Measurements from ENCODE around the gene NIPAL1. TPM values are rescaled to one million over a fixed set of nuclear protein-coding genes. Genes with fewer than 3 reads are reported as not detected.

Gene NIPAL1
- total RNA-seq, 2 donors from 2014 or later, result 1.6 to 1.7 TPM

- Mint-ChIP-seq H3K27me3 (ENCODE audit: low read depth) (peaks cover 43% of the 10 kb centered on the region), H3K9me3 (no peaks in the 10 kb centered on the region), H3K4me3 (peak overlapping the region; percentile 50 to 83), H3K36me3 (ENCODE audit: insufficient read depth in 2 of 2) (no peaks in the 10 kb centered on the region), H3K4me1 (ENCODE audit: low read depth) (peaks cover 65% of the 10 kb centered on the region), H3K27ac (peak overlapping the region; percentile 58)
- DNase-seq (peak; percentile 81 to 82), ATAC-seq (replicated peaks in 1 of 2) (peak; percentile 91 to 94)
These were observed 30.9 kb downstream of the NIPAL1 start for GRCh38 chr4:48047421-48047844.

DNA sequence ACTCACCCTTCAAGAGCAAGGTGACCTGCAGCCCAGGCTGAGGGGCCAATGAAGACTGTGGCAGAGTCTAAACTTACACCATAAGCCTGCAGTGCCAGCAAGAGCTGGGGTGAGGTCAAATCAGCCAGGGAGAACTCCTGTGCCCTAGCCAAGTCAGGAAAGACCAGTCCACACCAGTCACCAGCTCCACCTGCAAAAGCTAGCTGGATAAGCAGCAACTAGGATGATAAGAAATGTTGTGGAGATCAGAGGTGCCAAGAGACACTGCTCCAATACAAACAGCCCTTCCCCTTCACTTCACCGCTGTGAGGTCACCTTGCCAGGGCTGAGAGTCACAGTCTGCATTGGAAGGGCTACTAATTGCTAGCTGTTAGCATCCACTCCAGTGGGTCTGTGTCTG, 31.3 kb downstream of the NIPAL1 start:
- Mint-ChIP-seq H3K4me3 (no peak overlapping the region), H3K36me3 (ENCODE audit: insufficient read depth in 2 of 2) (no peaks in the 10 kb centered on the region), H3K27me3 (ENCODE audit: low read depth) (peaks cover 38% of the 10 kb centered on the region), H3K4me1 (ENCODE audit: low read depth) (peaks cover 60% of the 10 kb centered on the region), H3K27ac (no peak overlapping the region), H3K9me3 (no peaks in the 10 kb centered on the region)
- ATAC-seq (replicated peaks in 1 of 2), result peak in 1 of 2 donors; percentile 30
- DNase-seq, result no peak

DNA sequence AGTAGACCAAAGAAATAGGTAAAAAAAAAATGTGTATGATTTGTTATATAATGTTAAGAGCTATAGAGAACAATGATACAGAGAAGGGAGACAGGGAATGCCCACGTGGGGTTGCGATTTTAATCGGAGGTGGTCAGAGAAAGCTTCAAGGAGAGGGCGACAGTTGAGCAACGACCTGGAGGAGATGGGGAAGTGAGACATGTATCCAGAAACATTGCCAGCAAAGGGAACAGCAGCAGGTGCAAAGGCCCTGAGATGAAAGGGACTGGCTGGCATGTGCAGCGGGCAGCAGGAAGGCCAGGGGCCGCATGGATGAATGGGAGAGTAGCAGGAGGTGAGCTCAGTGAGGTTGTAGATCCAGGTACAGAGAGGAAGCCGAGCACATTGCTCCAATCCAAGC, 32.9 kb downstream of the NIPAL1 start:
- peaks cover 31% of the 10 kb centered on the region for H3K27me3 Mint-ChIP-seq (ENCODE audit: low read depth)
- no peaks in the 10 kb centered on the region for H3K36me3 Mint-ChIP-seq (ENCODE audit: insufficient read depth in 2 of 2)
- H3K4me1 Mint-ChIP-seq (ENCODE audit: low read depth), result peaks cover 45% of the 10 kb centered on the region
- DNase-seq, result no peak
- H3K4me3 Mint-ChIP-seq, result no peak overlapping the region
- H3K9me3 Mint-ChIP-seq, result no peaks in the 10 kb centered on the region
- no peak for ATAC-seq (replicated peaks in 1 of 2)
- H3K27ac Mint-ChIP-seq, result no peak overlapping the region

DNA sequence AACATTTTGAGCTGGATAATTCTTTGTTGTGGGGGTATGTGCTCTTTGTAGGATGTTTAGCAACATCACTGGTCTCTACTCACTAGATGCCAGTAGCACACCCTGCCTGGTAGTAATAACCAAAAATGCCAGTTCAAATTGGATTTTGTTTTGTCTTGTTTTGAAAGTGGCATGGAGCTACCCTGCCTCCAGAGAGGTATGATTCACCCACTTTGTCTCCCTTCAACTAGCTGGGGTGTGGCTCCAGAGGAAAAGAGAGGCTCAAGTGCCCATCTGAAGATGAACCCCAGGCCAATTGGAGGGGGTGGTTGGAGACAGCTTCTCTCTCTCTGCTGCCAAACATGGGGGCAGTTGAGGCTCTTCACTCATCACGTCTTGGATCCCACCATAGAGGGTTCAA, 34.5 kb downstream of the NIPAL1 start:
- Mint-ChIP-seq H3K9me3 (no peaks in the 10 kb centered on the region), H3K36me3 (ENCODE audit: insufficient read depth in 2 of 2) (no peaks in the 10 kb centered on the region), H3K27ac (no peak overlapping the region), H3K27me3 (ENCODE audit: low read depth) (peaks cover 27% of the 10 kb centered on the region), H3K4me3 (no peak overlapping the region), H3K4me1 (ENCODE audit: low read depth) (peaks cover 29% of the 10 kb centered on the region)
- DNase-seq (no peak), ATAC-seq (replicated peaks in 1 of 2) (no peak)

DNA sequence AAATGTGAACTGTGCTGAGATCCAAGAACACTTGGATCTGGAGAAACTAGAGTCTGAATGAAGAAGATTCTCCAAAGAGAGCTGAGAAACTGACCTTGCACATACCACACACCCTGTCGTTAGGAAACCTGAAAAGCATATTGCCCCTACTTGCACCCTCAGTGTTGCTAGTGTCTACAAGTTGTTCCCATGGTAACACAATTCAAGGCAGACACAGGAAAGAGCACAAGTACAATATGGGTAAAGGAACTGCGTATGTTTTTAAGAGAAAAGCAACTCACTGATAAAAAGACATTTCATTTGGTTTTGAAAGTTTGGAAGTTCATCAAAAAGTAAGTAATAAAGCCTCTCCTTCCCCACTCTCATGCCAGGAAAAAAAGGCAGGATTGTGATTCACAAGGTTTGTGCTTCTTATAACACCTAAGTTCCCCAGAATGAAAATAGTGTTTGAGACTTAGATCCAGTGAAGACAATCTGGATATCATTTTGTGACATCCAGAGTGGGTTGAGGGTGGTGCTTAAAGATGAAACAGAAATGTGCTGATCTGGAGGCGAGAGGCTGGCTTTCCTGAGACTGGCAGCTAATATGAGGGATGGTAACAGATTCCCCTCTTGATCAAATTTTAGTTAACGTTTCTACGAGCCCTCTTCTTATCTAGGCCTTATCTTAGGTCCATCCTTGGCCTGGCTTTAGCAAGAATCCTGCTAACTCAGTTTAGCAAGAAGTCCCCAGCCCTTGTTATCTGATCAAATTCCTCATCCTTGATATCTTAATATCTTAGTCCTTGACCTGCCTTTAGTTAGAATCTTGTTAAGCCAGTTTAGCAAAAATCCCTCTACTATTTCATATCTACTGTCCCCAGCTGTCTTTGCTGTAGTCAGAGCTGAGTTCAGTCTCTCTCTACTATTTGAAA, 42.3 kb downstream of the NIPAL1 start:
- H3K4me3 Mint-ChIP-seq, result no peak overlapping the region
- DNase-seq (no peak), ATAC-seq (replicated peaks in 1 of 2) (no peak)
- no peak overlapping the region for H3K27ac Mint-ChIP-seq
- peaks cover 2% of the 10 kb centered on the region for H3K4me1 Mint-ChIP-seq (ENCODE audit: low read depth)
- peaks cover 12 to 16% of the 10 kb centered on the region in 2 donors for H3K9me3 Mint-ChIP-seq
- peaks cover 16 to 17% of the 10 kb centered on the region in 2 donors for H3K36me3 Mint-ChIP-seq (ENCODE audit: insufficient read depth in 2 of 2)
- no peaks in the 10 kb centered on the region for H3K27me3 Mint-ChIP-seq (ENCODE audit: low read depth)

- peaks cover 46% of the 10 kb centered on the region for H3K4me1 Mint-ChIP-seq (ENCODE audit: low read depth)
- H3K27me3 Mint-ChIP-seq (ENCODE audit: low read depth), result no peaks in the 10 kb centered on the region
- peak overlapping the region; percentile 2 for H3K27ac Mint-ChIP-seq
- peaks cover 9 to 16% of the 10 kb centered on the region in 2 donors for H3K9me3 Mint-ChIP-seq
- H3K4me3 Mint-ChIP-seq, result no peak overlapping the region
- peaks cover 18 to 34% of the 10 kb centered on the region in 2 donors for H3K36me3 Mint-ChIP-seq (ENCODE audit: insufficient read depth in 2 of 2)
- ATAC-seq (replicated peaks in 1 of 2) (peak; percentile 39 to 67), DNase-seq (peak; percentile 39 to 50)
These were observed 47.8 kb downstream of the NIPAL1 start for GRCh38 chr4:48064349-48064748.

- Mint-ChIP-seq H3K4me3 (peak overlapping the region; percentile 17 to 32), H3K9me3 (peaks cover 4 to 11% of the 10 kb centered on the region in 2 donors), H3K36me3 (ENCODE audit: insufficient read depth in 2 of 2) (peaks cover 16 to 29% of the 10 kb centered on the region in 2 donors), H3K27ac (peak overlapping the region; percentile 31), H3K4me1 (ENCODE audit: low read depth) (peaks cover 46% of the 10 kb centered on the region), H3K27me3 (ENCODE audit: low read depth) (no peaks in the 10 kb centered on the region)
- ATAC-seq (replicated peaks in 1 of 2), result peak; percentile 90 to 94
- DNase-seq, result peak; percentile 24 to 32
These were observed 49.0 kb downstream of the NIPAL1 start for GRCh38 chr4:48065587-48066052.

DNA sequence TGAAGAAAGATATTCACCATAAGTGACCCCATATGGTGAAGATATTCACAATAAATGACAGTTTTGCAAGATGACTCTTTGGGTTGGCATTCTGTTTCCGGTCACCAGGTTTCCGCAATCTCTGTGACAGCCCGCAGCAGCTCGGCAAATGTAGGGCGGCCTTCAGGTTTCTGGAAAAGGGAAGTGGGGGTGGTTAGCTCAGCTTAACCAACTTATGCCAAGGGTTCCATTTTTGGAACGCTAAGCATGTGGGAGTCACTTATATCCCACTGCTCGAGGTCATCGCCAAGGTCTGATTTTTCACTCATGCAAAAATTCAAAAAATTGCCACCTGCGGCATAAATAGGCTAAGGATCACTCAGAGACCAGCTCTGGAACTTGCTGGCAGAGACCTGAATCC, 51.0 kb downstream of the NIPAL1 start:
- Mint-ChIP-seq H3K4me3 (no peak overlapping the region), H3K27ac (no peak overlapping the region), H3K27me3 (ENCODE audit: low read depth) (no peaks in the 10 kb centered on the region), H3K4me1 (ENCODE audit: low read depth) (peaks cover 46% of the 10 kb centered on the region), H3K9me3 (no peaks in the 10 kb centered on the region), H3K36me3 (ENCODE audit: insufficient read depth in 2 of 2) (peaks cover 8 to 27% of the 10 kb centered on the region in 2 donors)
- no peak for ATAC-seq (replicated peaks in 1 of 2)
- DNase-seq, result no peak

DNA sequence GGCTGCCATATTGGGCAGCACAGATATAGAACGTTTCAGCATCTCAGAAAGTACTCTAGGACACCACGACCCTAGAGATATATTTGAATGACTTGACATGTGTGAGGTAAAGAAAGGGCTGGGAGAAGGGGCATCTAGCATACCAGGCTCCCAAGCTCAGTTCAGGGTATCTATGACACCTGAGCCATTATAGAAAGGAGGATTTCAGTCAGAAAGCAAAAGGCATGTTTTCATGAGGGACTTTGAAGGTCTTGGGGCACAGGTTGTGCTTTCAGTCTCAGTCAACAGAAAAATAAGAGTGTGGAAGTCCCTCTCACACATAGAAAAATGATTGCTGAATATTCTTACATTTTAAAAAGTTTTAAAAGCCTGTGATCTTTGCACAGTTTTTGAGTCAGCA, 51.6 kb downstream of the NIPAL1 start:
- no peak for DNase-seq
- ATAC-seq (replicated peaks in 1 of 2), result peak in 1 of 2 donors; percentile 10
- no peak overlapping the region for H3K27ac Mint-ChIP-seq
- no peaks in the 10 kb centered on the region for H3K27me3 Mint-ChIP-seq (ENCODE audit: low read depth)
- peaks cover 46% of the 10 kb centered on the region for H3K4me1 Mint-ChIP-seq (ENCODE audit: low read depth)
- H3K4me3 Mint-ChIP-seq, result no peak overlapping the region
- H3K36me3 Mint-ChIP-seq (ENCODE audit: insufficient read depth in 2 of 2), result peaks cover 8 to 27% of the 10 kb centered on the region in 2 donors
- no peaks in the 10 kb centered on the region for H3K9me3 Mint-ChIP-seq

- ATAC-seq (replicated peaks in 1 of 2) (no peak), DNase-seq (no peak)
- Mint-ChIP-seq H3K36me3 (ENCODE audit: insufficient read depth in 2 of 2) (peaks cover 6 to 30% of the 10 kb centered on the region in 2 donors), H3K9me3 (no peaks in the 10 kb centered on the region), H3K4me3 (no peak overlapping the region), H3K27ac (no peak overlapping the region), H3K4me1 (ENCODE audit: low read depth) (peaks cover 42% of the 10 kb centered on the region), H3K27me3 (ENCODE audit: low read depth) (no peaks in the 10 kb centered on the region)
These were observed 52.5 kb downstream of the NIPAL1 start for GRCh38 chr4:48069026-48069425.

DNA sequence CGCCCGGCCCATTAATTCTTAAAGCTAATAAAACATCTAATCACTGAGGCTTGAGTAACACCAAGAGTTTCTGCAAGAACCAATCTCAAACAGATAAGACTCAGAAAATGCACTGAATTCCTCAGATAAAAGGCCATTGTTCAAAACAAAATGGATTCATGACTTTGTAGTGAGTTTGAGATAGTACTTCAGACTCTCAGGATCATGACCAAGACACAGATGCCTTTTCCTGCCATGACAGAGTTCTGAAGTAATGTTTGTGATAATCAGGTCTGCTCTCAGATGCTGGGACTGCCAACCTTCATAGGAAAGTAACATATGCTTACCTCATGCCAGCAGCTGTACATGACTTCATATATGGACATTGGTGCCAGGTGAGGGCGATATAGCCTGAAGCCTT, 54.6 kb downstream of the NIPAL1 start:
- Mint-ChIP-seq H3K36me3 (ENCODE audit: insufficient read depth in 2 of 2) (peaks cover 3 to 26% of the 10 kb centered on the region in 2 donors), H3K27ac (no peak overlapping the region), H3K4me3 (no peak overlapping the region), H3K27me3 (ENCODE audit: low read depth) (no peaks in the 10 kb centered on the region), H3K9me3 (no peaks in the 10 kb centered on the region), H3K4me1 (ENCODE audit: low read depth) (peaks cover 22% of the 10 kb centered on the region)
- ATAC-seq (replicated peaks in 1 of 2) (no peak), DNase-seq (no peak)

GRCh38 chr4:48073567-48074103, 57.1 kb downstream of the NIPAL1 start:
- H3K27ac Mint-ChIP-seq, result no peak overlapping the region
- H3K27me3 Mint-ChIP-seq (ENCODE audit: low read depth), result no peaks in the 10 kb centered on the region
- no peaks in the 10 kb centered on the region for H3K9me3 Mint-ChIP-seq
- DNase-seq (no peak), ATAC-seq (replicated peaks in 1 of 2) (no peak)
- peaks cover 3 to 12% of the 10 kb centered on the region in 2 donors for H3K36me3 Mint-ChIP-seq (ENCODE audit: insufficient read depth in 2 of 2)
- H3K4me1 Mint-ChIP-seq (ENCODE audit: low read depth), result peaks cover 2% of the 10 kb centered on the region
- no peak overlapping the region for H3K4me3 Mint-ChIP-seq

GRCh38 chr4:48074657-48075056, 58.1 kb downstream of the NIPAL1 start:
- Mint-ChIP-seq H3K4me3 (no peak overlapping the region), H3K27ac (no peak overlapping the region), H3K27me3 (ENCODE audit: low read depth) (no peaks in the 10 kb centered on the region), H3K9me3 (no peaks in the 10 kb centered on the region), H3K4me1 (ENCODE audit: low read depth) (peaks cover 8% of the 10 kb centered on the region), H3K36me3 (ENCODE audit: insufficient read depth in 2 of 2) (peaks cover 2 to 11% of the 10 kb centered on the region in 2 donors)
- DNase-seq (no peak), ATAC-seq (replicated peaks in 1 of 2) (no peak)

Data from activated T-cell treated with anti-CD3 and anti-CD28 coated beads, Interleukin-2, amount 50 U/mL, for 72 hours (primary cell).